ENCODE data around the gene KCNJ1.

The KCNJ1 gene

GRCh38 chr11:128881221-128881620 is 14.1 kb upstream of the KCNJ1 start:
- no peak for DNase-seq

GRCh38 chr11:128879817-128880216 is 12.7 kb upstream of the KCNJ1 start:
- peak in 2 of 3 experiments; percentile 36 to 71 for DNase-seq

GRCh38 chr11:128878455-128878854 is 11.4 kb upstream of the KCNJ1 start:
- DNase-seq, result no peak

- no peak for DNase-seq
Measured at GRCh38 chr11:128877726-128878125, 10.6 kb upstream of the KCNJ1 start.

GRCh38 chr11:128876133-128876650 is 9.1 kb upstream of the KCNJ1 start:
- DNase-seq, result no peak

GRCh38 chr11:128874427-128874826 is 7.3 kb upstream of the KCNJ1 start:
- DNase-seq, result no peak

- DNase-seq, result no peak
Measured at GRCh38 chr11:128872594-128872993, 5.5 kb upstream of the KCNJ1 start.

- no peak for DNase-seq
Measured at GRCh38 chr11:128872094-128872493, 5.0 kb upstream of the KCNJ1 start.

GRCh38 chr11:128871168-128871610 is 4.1 kb upstream of the KCNJ1 start:
- peak in 1 of 3 experiments; percentile 21 for DNase-seq

GRCh38 chr11:128868841-128869671 is 2.0 kb upstream of the KCNJ1 start:
- DNase-seq, result no peak

GRCh38 chr11:128865490-128865889 is 1.6 kb downstream of the KCNJ1 start:
- no peak for DNase-seq

- DNase-seq, result no peak
Measured at GRCh38 chr11:128862908-128863660, 4.0 kb downstream of the KCNJ1 start.

GRCh38 chr11:128862406-128862805 is 4.7 kb downstream of the KCNJ1 start:
- DNase-seq, result no peak

- DNase-seq, result no peak
Measured at GRCh38 chr11:128860571-128861361, 6.3 kb downstream of the KCNJ1 start.

- DNase-seq, result no peak
Measured at GRCh38 chr11:128859563-128860441, 7.3 kb downstream of the KCNJ1 start.

- DNase-seq, result no peak
Measured at GRCh38 chr11:128857341-128857740, 9.8 kb downstream of the KCNJ1 start.

GRCh38 chr11:128856241-128856640 is 10.9 kb downstream of the KCNJ1 start:
- DNase-seq, result no peak

- DNase-seq, result no peak
Measured at GRCh38 chr11:128854841-128855240, 12.3 kb downstream of the KCNJ1 start.

- no peak for DNase-seq
Measured at GRCh38 chr11:128853559-128853958, 13.5 kb downstream of the KCNJ1 start.

GRCh38 chr11:128852327-128853023 is 14.6 kb downstream of the KCNJ1 start:
- no peak for DNase-seq

GRCh38 chr11:128848815-128849455 is 18.2 kb downstream of the KCNJ1 start:
- DNase-seq, result peak in 1 of 3 experiments; percentile 6
